Measurements from ENCODE around the gene MAP3K1.

Gene MAP3K1

DNA sequence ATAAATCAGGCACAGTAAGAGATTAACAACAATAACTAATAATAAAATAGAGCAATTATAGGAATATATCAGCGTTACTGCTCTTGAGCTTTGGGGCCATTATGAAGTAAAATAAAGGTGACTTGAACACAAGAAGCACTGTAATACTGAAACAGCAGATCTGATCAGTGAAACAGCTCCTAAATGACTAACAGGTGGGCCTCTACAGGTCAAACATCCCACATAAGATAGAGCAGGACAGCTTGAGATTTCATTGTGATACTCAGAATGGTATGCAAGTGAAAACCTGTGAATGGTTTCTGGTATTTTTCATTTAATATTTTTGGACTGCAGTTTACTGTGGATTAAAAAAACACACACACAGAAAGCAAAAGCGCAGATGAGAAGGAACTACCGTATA lies 24.0 kb upstream of the MAP3K1 start:
- H3K27ac ChIP-seq (ENCODE audit: low read length, poor library complexity, severe bottlenecking): no peak overlapping the region
- H3K23ac ChIP-seq (ENCODE audit: low read length in 2 of 2): no peak overlapping the region
- H2BK5ac ChIP-seq (ENCODE audit: low read depth, low read length, poor library complexity, severe bottlenecking): no peak overlapping the region
- H3K4me3 ChIP-seq (ENCODE audit: insufficient read depth in 1 of 2, low read depth in 1 of 2, low read length in 2 of 2): no peak overlapping the region
- no peak overlapping the region for H2BK12ac ChIP-seq (ENCODE audit: low read length in 2 of 2)
- H4K91ac ChIP-seq (ENCODE audit: low read length): no peak overlapping the region
- no peak overlapping the region for H3K4me2 ChIP-seq (ENCODE audit: low read length, poor library complexity, severe bottlenecking)
- no peak for DNase-seq
- no peaks in the 10 kb centered on the region for H3K9me3 ChIP-seq (ENCODE audit: control insufficient read depth, low read length)
- H3K18ac ChIP-seq (ENCODE audit: low read depth in 1 of 2, low read length in 2 of 2): no peak overlapping the region
- no peak overlapping the region for H3K14ac ChIP-seq (ENCODE audit: low read length in 2 of 2)
- H3K4me1 ChIP-seq (ENCODE audit: control insufficient read depth, insufficient read depth, low read depth, low read length): no peaks in the 10 kb centered on the region
- H2AK5ac ChIP-seq (ENCODE audit: low read length, severe bottlenecking): no peak overlapping the region
- H3K4ac ChIP-seq (ENCODE audit: low read depth in 1 of 2, low read length in 2 of 2): no peak overlapping the region
- no peak overlapping the region for H2BK15ac ChIP-seq (ENCODE audit: low read depth, poor library complexity, severe bottlenecking)
- H3K36me3 ChIP-seq (ENCODE audit: control insufficient read depth in 1 of 2, insufficient read depth in 2 of 2, low read depth in 1 of 2, low read length in 2 of 2): no peaks in the 10 kb centered on the region
- WGBS: 100% methylated on average over 1 of the region's 3 CpGs
- no peaks in the 10 kb centered on the region for H3K27me3 ChIP-seq (ENCODE audit: control insufficient read depth in 1 of 2, insufficient read depth in 1 of 2, low read length in 2 of 2)
- H4K8ac ChIP-seq (ENCODE audit: low read length): no peak overlapping the region
- H2AFZ ChIP-seq (ENCODE audit: low read depth, low read length): no peak overlapping the region
- no peak overlapping the region for H2BK120ac ChIP-seq (ENCODE audit: low read depth, low read length)
- H3K79me1 ChIP-seq (replicated peaks; ENCODE audit: low read length, poor library complexity, severe bottlenecking): no peaks in the 10 kb centered on the region
- H3K9ac ChIP-seq (ENCODE audit: low read length): no peak overlapping the region

DNA sequence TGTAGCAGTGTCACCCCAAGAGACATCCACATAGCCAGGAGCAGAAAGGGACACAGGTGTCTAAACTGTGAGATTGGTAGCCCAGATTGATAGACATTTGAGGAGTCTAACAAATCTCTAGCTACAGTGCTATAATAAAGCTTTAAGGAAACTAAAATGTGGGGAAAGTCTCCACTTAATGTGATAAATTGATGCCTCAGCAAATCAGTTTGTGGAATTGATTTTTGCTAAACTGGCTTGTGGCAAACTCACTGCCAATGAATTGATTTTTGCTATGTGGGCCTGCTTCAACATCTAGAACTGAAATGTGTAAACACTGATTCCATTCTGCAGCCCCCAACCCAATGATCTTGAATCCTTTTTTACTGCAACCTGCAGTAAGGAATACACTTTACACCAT lies 16.8 kb upstream of the MAP3K1 start:
- no peak overlapping the region for H3K27ac ChIP-seq (ENCODE audit: low read length, poor library complexity, severe bottlenecking)
- no peak overlapping the region for H3K23ac ChIP-seq (ENCODE audit: low read length in 2 of 2)
- no peak overlapping the region for H3K18ac ChIP-seq (ENCODE audit: low read depth in 1 of 2, low read length in 2 of 2)
- H4K91ac ChIP-seq (ENCODE audit: low read length): no peak overlapping the region
- H2BK5ac ChIP-seq (ENCODE audit: low read depth, low read length, poor library complexity, severe bottlenecking): no peak overlapping the region
- no peak for DNase-seq
- H2BK12ac ChIP-seq (ENCODE audit: low read length in 2 of 2): no peak overlapping the region
- no peak overlapping the region for H3K4me2 ChIP-seq (ENCODE audit: low read length, poor library complexity, severe bottlenecking)
- H2BK120ac ChIP-seq (ENCODE audit: low read depth, low read length): no peak overlapping the region
- H3K27me3 ChIP-seq (ENCODE audit: control insufficient read depth in 1 of 2, insufficient read depth in 1 of 2, low read length in 2 of 2): no peaks in the 10 kb centered on the region
- H2AK5ac ChIP-seq (ENCODE audit: low read length, severe bottlenecking): no peak overlapping the region
- H3K79me1 ChIP-seq (replicated peaks; ENCODE audit: low read length, poor library complexity, severe bottlenecking): no peaks in the 10 kb centered on the region
- H2AFZ ChIP-seq (ENCODE audit: low read depth, low read length): no peak overlapping the region
- H4K8ac ChIP-seq (ENCODE audit: low read length): no peak overlapping the region
- no peaks in the 10 kb centered on the region for H3K4me1 ChIP-seq (ENCODE audit: control insufficient read depth, insufficient read depth, low read depth, low read length)
- no peak overlapping the region for H3K9ac ChIP-seq (ENCODE audit: low read length)
- H3K4ac ChIP-seq (ENCODE audit: low read depth in 1 of 2, low read length in 2 of 2): no peak overlapping the region
- H3K9me3 ChIP-seq (ENCODE audit: control insufficient read depth, low read length): no peaks in the 10 kb centered on the region
- no peaks in the 10 kb centered on the region for H3K36me3 ChIP-seq (ENCODE audit: control insufficient read depth in 1 of 2, insufficient read depth in 2 of 2, low read depth in 1 of 2, low read length in 2 of 2)
- no peak overlapping the region for H2BK15ac ChIP-seq (ENCODE audit: low read depth, poor library complexity, severe bottlenecking)
- no peak overlapping the region for H3K4me3 ChIP-seq (ENCODE audit: insufficient read depth in 1 of 2, low read depth in 1 of 2, low read length in 2 of 2)
- no peak overlapping the region for H3K14ac ChIP-seq (ENCODE audit: low read length in 2 of 2)

DNA sequence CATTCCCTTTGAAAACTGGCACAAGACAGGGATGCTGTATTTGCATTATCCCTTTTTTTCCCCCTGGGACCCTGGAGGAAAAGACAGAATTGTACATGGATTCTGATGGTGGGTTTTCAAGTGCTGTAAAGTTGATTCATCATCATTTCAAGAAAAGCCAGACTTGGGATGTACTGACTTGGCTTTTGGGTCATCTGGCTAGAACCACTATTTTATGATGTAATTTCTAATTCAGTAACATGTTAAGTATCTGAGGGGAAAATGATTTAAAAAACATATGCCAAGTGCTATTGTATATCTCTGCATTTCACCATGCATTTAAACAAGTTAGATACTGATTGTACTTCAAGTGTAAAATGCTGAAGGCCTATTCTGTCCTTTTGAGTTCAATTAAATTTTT lies 15.2 kb upstream of the MAP3K1 start:
- Histone ChIP-seq H3K14ac (ENCODE audit: low read length in 2 of 2) (no peak overlapping the region), H3K4me1 (ENCODE audit: control insufficient read depth, insufficient read depth, low read depth, low read length) (no peaks in the 10 kb centered on the region), H3K9me3 (ENCODE audit: control insufficient read depth, low read length) (no peaks in the 10 kb centered on the region), H3K4me2 (ENCODE audit: low read length, poor library complexity, severe bottlenecking) (no peak overlapping the region), H3K79me1 (replicated peaks; ENCODE audit: low read length, poor library complexity, severe bottlenecking) (no peaks in the 10 kb centered on the region), H3K18ac (ENCODE audit: low read depth in 1 of 2, low read length in 2 of 2) (no peak overlapping the region), H2BK15ac (ENCODE audit: low read depth, poor library complexity, severe bottlenecking) (no peak overlapping the region), H2BK12ac (ENCODE audit: low read length in 2 of 2) (no peak overlapping the region), H4K91ac (ENCODE audit: low read length) (no peak overlapping the region), H3K27me3 (ENCODE audit: control insufficient read depth in 1 of 2, insufficient read depth in 1 of 2, low read length in 2 of 2) (no peaks in the 10 kb centered on the region), H3K4me3 (ENCODE audit: insufficient read depth in 1 of 2, low read depth in 1 of 2, low read length in 2 of 2) (no peak overlapping the region), H2AK5ac (ENCODE audit: low read length, severe bottlenecking) (no peak overlapping the region), H2AFZ (ENCODE audit: low read depth, low read length) (no peak overlapping the region), H4K8ac (ENCODE audit: low read length) (no peak overlapping the region), H3K23ac (ENCODE audit: low read length in 2 of 2) (no peak overlapping the region), H2BK5ac (ENCODE audit: low read depth, low read length, poor library complexity, severe bottlenecking) (no peak overlapping the region), H3K9ac (ENCODE audit: low read length) (no peak overlapping the region), H2BK120ac (ENCODE audit: low read depth, low read length) (no peak overlapping the region), H3K36me3 (ENCODE audit: control insufficient read depth in 1 of 2, insufficient read depth in 2 of 2, low read depth in 1 of 2, low read length in 2 of 2) (no peaks in the 10 kb centered on the region), H3K27ac (ENCODE audit: low read length, poor library complexity, severe bottlenecking) (no peak overlapping the region), H3K4ac (ENCODE audit: low read depth in 1 of 2, low read length in 2 of 2) (no peak overlapping the region)
- no peak for DNase-seq

GRCh38 chr5:56801256-56801655 lies 14.1 kb upstream of the MAP3K1 start:
- H2AK5ac ChIP-seq (ENCODE audit: low read length, severe bottlenecking): no peak overlapping the region
- no peak overlapping the region for H2BK120ac ChIP-seq (ENCODE audit: low read depth, low read length)
- no peaks in the 10 kb centered on the region for H3K9me3 ChIP-seq (ENCODE audit: control insufficient read depth, low read length)
- no peak overlapping the region for H4K91ac ChIP-seq (ENCODE audit: low read length)
- H3K27ac ChIP-seq (ENCODE audit: low read length, poor library complexity, severe bottlenecking): no peak overlapping the region
- H3K18ac ChIP-seq (ENCODE audit: low read depth in 1 of 2, low read length in 2 of 2): no peak overlapping the region
- 50% methylated on average over 1 of the region's 3 CpGs for WGBS
- no peaks in the 10 kb centered on the region for H3K36me3 ChIP-seq (ENCODE audit: control insufficient read depth in 1 of 2, insufficient read depth in 2 of 2, low read depth in 1 of 2, low read length in 2 of 2)
- no peak overlapping the region for H3K23ac ChIP-seq (ENCODE audit: low read length in 2 of 2)
- no peaks in the 10 kb centered on the region for H3K27me3 ChIP-seq (ENCODE audit: control insufficient read depth in 1 of 2, insufficient read depth in 1 of 2, low read length in 2 of 2)
- no peak overlapping the region for H2BK15ac ChIP-seq (ENCODE audit: low read depth, poor library complexity, severe bottlenecking)
- H3K14ac ChIP-seq (ENCODE audit: low read length in 2 of 2): no peak overlapping the region
- no peak overlapping the region for H2BK12ac ChIP-seq (ENCODE audit: low read length in 2 of 2)
- H3K4me3 ChIP-seq (ENCODE audit: insufficient read depth in 1 of 2, low read depth in 1 of 2, low read length in 2 of 2): no peak overlapping the region
- H3K79me1 ChIP-seq (replicated peaks; ENCODE audit: low read length, poor library complexity, severe bottlenecking): no peaks in the 10 kb centered on the region
- H3K4ac ChIP-seq (ENCODE audit: low read depth in 1 of 2, low read length in 2 of 2): no peak overlapping the region
- no peak overlapping the region for H4K8ac ChIP-seq (ENCODE audit: low read length)
- H3K9ac ChIP-seq (ENCODE audit: low read length): no peak overlapping the region
- H2AFZ ChIP-seq (ENCODE audit: low read depth, low read length): no peak overlapping the region
- H3K4me1 ChIP-seq (ENCODE audit: control insufficient read depth, insufficient read depth, low read depth, low read length): no peaks in the 10 kb centered on the region
- H3K4me2 ChIP-seq (ENCODE audit: low read length, poor library complexity, severe bottlenecking): no peak overlapping the region
- H2BK5ac ChIP-seq (ENCODE audit: low read depth, low read length, poor library complexity, severe bottlenecking): no peak overlapping the region
- DNase-seq: no peak
